Aorta (tissue), 5 donors: Measurements from ENCODE around the gene ZNF750. TPM values are rescaled to one million over a fixed set of nuclear protein-coding genes. Genes with fewer than 3 reads are reported as not detected.
A peak's percentile ranks its signal among the peaks of the same experiment; 100 is the strongest.

Experiments
- ATAC-seq: fragments of 200-7000 bp; cut with Tn5 transposase; one replicate; pipeline ENCODE4 v1.9.1; 2022; ENCODE audit warnings: moderate library complexity; ENCODE audit not compliant: low FRiP score
- DNase-seq, 2 donors: peaks; one replicate each; pipeline ENCODE4 v3.0.0-alpha.2; 2020
- H3K27ac ChIP-seq, 2 donors: one replicate each; pipeline ENCODE4 v1.5.1; 2013; ENCODE audit warnings: low read length in 2 of 2, mild to moderate bottlenecking in 2 of 2, moderate library complexity in 2 of 2, control low read depth in 1 of 2, inconsistent platforms in 1 of 2, low read depth in 1 of 2
- H3K27me3 ChIP-seq, 2 donors: one replicate each; pipeline ENCODE4 v1.6.1; 2013; ENCODE audit warnings: control low read depth in 1 of 2, low read length in 1 of 2, mild to moderate bottlenecking in 1 of 2, moderate library complexity in 1 of 2; ENCODE audit not compliant: insufficient read depth in 2 of 2, control insufficient read depth in 1 of 2
- H3K36me3 ChIP-seq, 2 donors: one replicate each; pipeline ENCODE4 v1.6.1; 2013; ENCODE audit warnings: control low read depth in 1 of 2, low read length in 1 of 2, mild to moderate bottlenecking in 1 of 2; ENCODE audit not compliant: insufficient read depth in 2 of 2, control insufficient read depth in 1 of 2
- H3K4me1 ChIP-seq, 2 donors: one replicate each; pipeline ENCODE4 v1.6.1; 2013; ENCODE audit warnings: low read length in 2 of 2, control low read depth in 1 of 2, mild to moderate bottlenecking in 1 of 2, moderate library complexity in 1 of 2; ENCODE audit not compliant: insufficient read depth in 2 of 2, control insufficient read depth in 1 of 2
- H3K4me3 ChIP-seq, 2 donors: one replicate each; pipeline ENCODE4 v1.5.1; 2013; ENCODE audit warnings: low read length in 2 of 2, control low read depth in 1 of 2, mild to moderate bottlenecking in 1 of 2
- H3K9me3 ChIP-seq: one replicate; pipeline ENCODE4 v1.6.1; 2013; ENCODE audit warnings: mild to moderate bottlenecking, low read length; ENCODE audit not compliant: control insufficient read depth
- WGBS, 2 donors: extraction: QIAGEN DNeasy Blood & Tissue Kit; methylation state at CpG; one replicate each; pipeline ENCODE4 v1.1.7; 2013; 5-methylcytosine and 5-hydroxymethylcytosine counted together
- intact Hi-C, 2 donors: fragments of 100-400 bp; cut with DNase I; formaldehyde crosslinking; loops; one replicate each; pipeline versions ENCODE4 v1.14.2 to v1.15.0; 2022
- polyA plus RNA-seq, 2 donors: library from polyadenylated mRNA; stranded (reverse); fragments of 200-250 nt; gene quantifications; one replicate each; pipeline ENCODE4 v1.2.3, GENCODE V29; 2013
- total RNA-seq, 2 donors: library from RNA; stranded (reverse); fragmentation: NEBNext Ultra II Directional; extraction: Animal tissue kit (Norgen Biotek cat#: 25700); gene quantifications; one replicate each; pipeline ENCODE4 v1.2.1, GENCODE V29; 2021
- donor health status: healthy with polysubstance abuse.
- donor health status: Bipolar disorder and iron deficiency.
- donor health status: DM: no; HTN: no; CAD: no.
- donor health status: DM: no; HTN: no; CAD: no.
- donor health status: DM: yes; HTN: yes; CAD: no.

ZNF750 gene
- total and polyA plus RNA-seq, 4 donors, result 0.10 to 0.21 TPM; not detected in 2

- no peak overlapping the region for H3K27ac ChIP-seq
- H3K4me1 ChIP-seq, result no peaks in the 10 kb centered on the region
Observed at GRCh38 chr17:82881900-82882714, 42.3 kb upstream of the ZNF750 start.

GRCh38 chr17:82881324-82881823 lies 41.6 kb upstream of the ZNF750 start:
- no peaks in the 10 kb centered on the region for H3K27me3 ChIP-seq
- no peaks in the 10 kb centered on the region for H3K9me3 ChIP-seq
- no peaks in the 10 kb centered on the region for H3K4me1 ChIP-seq
- DNase-seq, result peak in 1 of 2 donors; percentile 46
- intact Hi-C loops, result loop anchor here in 1 of 2 donors (10.0 kb wide), 1 partner anchor 63 kb away; no protein-coding TSS in a partner anchor
- WGBS, 2 donors, result 89 to 90% methylated on average over 21 of the region's 21 CpGs
- no peak overlapping the region for H3K27ac ChIP-seq
- no peak for ATAC-seq
- H3K36me3 ChIP-seq, result no peaks in the 10 kb centered on the region
- no peak overlapping the region for H3K4me3 ChIP-seq

More at GRCh38 chr17:82881900-82882714, 42.3 kb upstream of the ZNF750 start:
- intact Hi-C loops, result loop anchor here in 1 of 2 donors (10.0 kb wide), 1 partner anchor 63 kb away; no protein-coding TSS in a partner anchor
- ATAC-seq (peak; percentile 34), DNase-seq (peak in 1 of 2 donors; percentile 91)
- 87 to 90% methylated on average over 17 of the region's 17 CpGs for WGBS, 2 donors
- Histone ChIP-seq H3K36me3 (no peaks in the 10 kb centered on the region), H3K27me3 (no peaks in the 10 kb centered on the region), H3K4me3 (no peak overlapping the region), H3K9me3 (no peaks in the 10 kb centered on the region)

- ATAC-seq (no peak), DNase-seq (peak; percentile 43 to 74)
- Histone ChIP-seq H3K27me3 (no peaks in the 10 kb centered on the region), H3K27ac (no peak overlapping the region), H3K9me3 (no peaks in the 10 kb centered on the region), H3K4me3 (no peak overlapping the region), H3K4me1 (no peaks in the 10 kb centered on the region), H3K36me3 (no peaks in the 10 kb centered on the region)
- intact Hi-C loops, result loop anchor here in 1 of 2 donors (10.0 kb wide), 1 partner anchor 64 kb away; no protein-coding TSS in a partner anchor
- 93 to 94% methylated on average over 25 of the region's 25 CpGs for WGBS, 2 donors
Observed at GRCh38 chr17:82880620-82881323, 41.0 kb upstream of the ZNF750 start.

GRCh38 chr17:82879241-82879640 lies 39.4 kb upstream of the ZNF750 start:
- Histone ChIP-seq H3K27me3 (no peaks in the 10 kb centered on the region), H3K4me3 (no peak overlapping the region), H3K36me3 (no peaks in the 10 kb centered on the region), H3K27ac (no peak overlapping the region), H3K4me1 (no peaks in the 10 kb centered on the region), H3K9me3 (no peaks in the 10 kb centered on the region)
- intact Hi-C loops, result loop anchor here in 1 of 2 donors (10.0 kb wide), 1 partner anchor 94 kb away; no protein-coding TSS in a partner anchor
- DNase-seq (peak; percentile 31 to 63), ATAC-seq (no peak)
- WGBS, 2 donors, result 93 to 97% methylated on average over 15 of the region's 15 CpGs

- H3K36me3 ChIP-seq, result no peaks in the 10 kb centered on the region
- H3K27ac ChIP-seq, result no peak overlapping the region
- ATAC-seq (no peak), DNase-seq (peak; percentile 24 to 38)
- no peak overlapping the region for H3K4me3 ChIP-seq
- H3K27me3 ChIP-seq, result no peaks in the 10 kb centered on the region
- 84 to 92% methylated on average over 9 of the region's 9 CpGs for WGBS, 2 donors
- intact Hi-C loops, result loop anchor here in 1 of 2 donors (10.0 kb wide), 1 partner anchor 94 kb away; no protein-coding TSS in a partner anchor
- H3K4me1 ChIP-seq, result no peaks in the 10 kb centered on the region
- H3K9me3 ChIP-seq, result no peaks in the 10 kb centered on the region
Observed at GRCh38 chr17:82878527-82878926, 38.7 kb upstream of the ZNF750 start.

GRCh38 chr17:82876602-82877379 lies 37.0 kb upstream of the ZNF750 start:
- 4 to 8% methylated on average over 14 of the region's 14 CpGs for WGBS, 2 donors
- no peaks in the 10 kb centered on the region for H3K36me3 ChIP-seq
- no peaks in the 10 kb centered on the region for H3K9me3 ChIP-seq
- DNase-seq (peak; percentile 88 to 89), ATAC-seq (peak; percentile 89)
- no peak overlapping the region for H3K27ac ChIP-seq
- no peaks in the 10 kb centered on the region for H3K27me3 ChIP-seq
- H3K4me3 ChIP-seq, result no peak overlapping the region
- intact Hi-C loops, result loop anchor here in 1 of 2 donors (10.0 kb wide), 1 partner anchor 92 kb away; no protein-coding TSS in a partner anchor
- H3K4me1 ChIP-seq, result no peaks in the 10 kb centered on the region

- no peak overlapping the region for H3K4me3 ChIP-seq
- H3K36me3 ChIP-seq, result no peaks in the 10 kb centered on the region
- intact Hi-C loops, result loop anchor here in 1 of 2 donors (10.0 kb wide), 1 partner anchor 91 kb away; no protein-coding TSS in a partner anchor
- H3K27ac ChIP-seq, result no peak overlapping the region
- ATAC-seq, result no peak
- H3K4me1 ChIP-seq, result no peaks in the 10 kb centered on the region
- WGBS, 2 donors, result 77 to 78% methylated on average over 18 of the region's 18 CpGs
- no peaks in the 10 kb centered on the region for H3K9me3 ChIP-seq
- peak in 1 of 2 donors; percentile 70 for DNase-seq
- H3K27me3 ChIP-seq, result no peaks in the 10 kb centered on the region
Observed at GRCh38 chr17:82876149-82876548, 36.3 kb upstream of the ZNF750 start.

- DNase-seq (peak in 1 of 2 donors; percentile 75), ATAC-seq (no peak)
- Histone ChIP-seq H3K36me3 (peaks cover 0 to 2% of the 10 kb centered on the region in 2 donors), H3K4me3 (no peak overlapping the region), H3K27me3 (no peaks in the 10 kb centered on the region), H3K27ac (no peak overlapping the region), H3K4me1 (no peaks in the 10 kb centered on the region), H3K9me3 (no peaks in the 10 kb centered on the region)
- intact Hi-C loops, result loop anchor here in 1 of 2 donors (10.0 kb wide), 1 partner anchor 91 kb away; no protein-coding TSS in a partner anchor
- 92 to 95% methylated on average over 19 of the region's 19 CpGs for WGBS, 2 donors
Observed at GRCh38 chr17:82875407-82875856, 35.6 kb upstream of the ZNF750 start.
